Body of pancreas (tissue), 4 donors: Measurements from ENCODE around the gene IYD.

Experiments used
- CTCF ChIP-seq, 7 experiments: fragments of 450-650 bp in 4 of 7; fragments of 200-600 bp in 3 of 7; sonication (generic) in 3 of 7; IDR thresholded peaks; one replicate each; pipeline ENCODE4 v1.5.1; 2016 to 2019; ENCODE audit warnings: antibody characterized with exemption in 7 of 7
- POLR2A ChIP-seq, 3 donors: fragments of 450-650 bp; IDR thresholded peaks; one replicate each; pipeline ENCODE4 v1.6.1; 2016; ENCODE audit warnings: antibody characterized with exemption in 3 of 3, mild to moderate bottlenecking in 2 of 3

GRCh38 chr6:150394053-150394898, 25.5 kb downstream of the IYD start:
- TF ChIP-seq CTCF (IDR thresholded peaks at IDR 0.05) (no peak), POLR2A (IDR thresholded peaks at IDR 0.05) (no peak)
